Stomach (tissue), 9 donors: ENCODE data around the gene PPP1R1B. TPM values are rescaled to one million over a fixed set of nuclear protein-coding genes. Genes with fewer than 3 reads are reported as not detected.
A peak's percentile ranks its signal among the peaks of the same experiment; 100 is the strongest.

Experiments used
- DNase-seq, 2 donors: peaks; one replicate each; pipeline versions ENCODE4 v3.0.0 to v3.0.0-alpha.2; 2013 to 2019
- H3K27ac ChIP-seq, 5 donors: fragments of 200-600 bp in 4 of 5; sonication (generic) in 4 of 5; one replicate each; pipeline ENCODE4 v1.5.1; 2013 to 2019; ENCODE audit warnings: mild to moderate bottlenecking in 1 of 5, moderate library complexity in 1 of 5
- H3K27me3 ChIP-seq, 3 donors: fragments of 200-600 bp; sonication (generic); one replicate each; pipeline ENCODE4 v1.5.1; 2017 to 2019; ENCODE audit warnings: mixed run types in 1 of 3
- H3K36me3 ChIP-seq, 4 donors: fragments of 200-600 bp; sonication (generic); 1 replicate in 3 of 4; 2 replicates in 1 of 4; pipeline ENCODE4 v1.5.1; 2016 to 2019
- H3K4me1 ChIP-seq, 4 donors: fragments of 200-600 bp; sonication (generic); one replicate each; pipeline ENCODE4 v1.5.1; 2016 to 2019
- H3K4me3 ChIP-seq, 4 donors: fragments of 200-600 bp; sonication (generic) in 3 of 4; one replicate each; pipeline ENCODE4 v1.5.1; 2016 to 2019; ENCODE audit warnings: mild to moderate bottlenecking in 1 of 4
- H3K9me3 ChIP-seq, 4 donors: fragments of 200-600 bp; sonication (generic); one replicate each; pipeline ENCODE4 v1.5.1; 2016 to 2019
- EP300 ChIP-seq: sonication (generic); formaldehyde crosslinking; IDR thresholded peaks from one replicate; pipeline ENCODE4 v1.6.1; 2017; ENCODE audit warnings: antibody characterized with exemption
- POLR2A ChIP-seq, 4 donors: fragments of 450-650 bp; IDR thresholded peaks; one replicate each; pipeline ENCODE4 v1.6.1; 2016; ENCODE audit warnings: antibody characterized with exemption in 4 of 4, control low read depth in 2 of 4, mild to moderate bottlenecking in 1 of 4, moderate library complexity in 1 of 4
- POLR2AphosphoS5 ChIP-seq, 3 donors: sonication (generic); formaldehyde crosslinking; IDR thresholded peaks; one replicate each; pipeline ENCODE4 v1.6.1; 2016; ENCODE audit warnings: antibody characterized with exemption in 3 of 3
- WGBS, 5 donors: extraction: QIAGEN DNeasy Blood & Tissue Kit in 3 of 5; methylation state at CpG; one replicate each; pipeline versions ENCODE4 v1.1.5 to v1.1.7; 2013 to 2018; 5-methylcytosine and 5-hydroxymethylcytosine counted together
- intact Hi-C: fragments of 100-400 bp; cut with DNase I; formaldehyde crosslinking; loops from one replicate; pipeline ENCODE4 v1.15.1; 2023; ENCODE audit warnings: low total_unique reads
- polyA plus RNA-seq, 3 donors: library from polyadenylated mRNA; stranded (reverse); fragments of 200-250 nt; gene quantifications; one replicate each; pipeline ENCODE4 v1.2.3, GENCODE V29; 2013
- total RNA-seq, 5 donors: library from RNA; depleted of rRNA; stranded (reverse); fragments of >200 nt; gene quantifications; one replicate each; pipeline versions ENCODE4 v1.1.0 to v1.2.3, GENCODE V29; 2014 to 2016
- TF ChIP-seq, protein P1 (sequence below), 7 experiments: fragments of 450-650 bp in 4 of 7; fragments of 200-600 bp in 3 of 7; sonication (generic) in 3 of 7; IDR thresholded peaks; one replicate each; pipeline ENCODE4 v1.5.1; 2016 to 2019; ENCODE audit warnings: antibody characterized with exemption in 7 of 7, control low read depth in 2 of 7, mild to moderate bottlenecking in 1 of 7
- donor health status: healthy with polysubstance abuse.
- donor health status: Bipolar disorder and iron deficiency.
- donor health status: healthy.

The PPP1R1B gene
- total and polyA plus RNA-seq, 8 donors, result 0.58 to 279 (median 10.3) TPM

DNA sequence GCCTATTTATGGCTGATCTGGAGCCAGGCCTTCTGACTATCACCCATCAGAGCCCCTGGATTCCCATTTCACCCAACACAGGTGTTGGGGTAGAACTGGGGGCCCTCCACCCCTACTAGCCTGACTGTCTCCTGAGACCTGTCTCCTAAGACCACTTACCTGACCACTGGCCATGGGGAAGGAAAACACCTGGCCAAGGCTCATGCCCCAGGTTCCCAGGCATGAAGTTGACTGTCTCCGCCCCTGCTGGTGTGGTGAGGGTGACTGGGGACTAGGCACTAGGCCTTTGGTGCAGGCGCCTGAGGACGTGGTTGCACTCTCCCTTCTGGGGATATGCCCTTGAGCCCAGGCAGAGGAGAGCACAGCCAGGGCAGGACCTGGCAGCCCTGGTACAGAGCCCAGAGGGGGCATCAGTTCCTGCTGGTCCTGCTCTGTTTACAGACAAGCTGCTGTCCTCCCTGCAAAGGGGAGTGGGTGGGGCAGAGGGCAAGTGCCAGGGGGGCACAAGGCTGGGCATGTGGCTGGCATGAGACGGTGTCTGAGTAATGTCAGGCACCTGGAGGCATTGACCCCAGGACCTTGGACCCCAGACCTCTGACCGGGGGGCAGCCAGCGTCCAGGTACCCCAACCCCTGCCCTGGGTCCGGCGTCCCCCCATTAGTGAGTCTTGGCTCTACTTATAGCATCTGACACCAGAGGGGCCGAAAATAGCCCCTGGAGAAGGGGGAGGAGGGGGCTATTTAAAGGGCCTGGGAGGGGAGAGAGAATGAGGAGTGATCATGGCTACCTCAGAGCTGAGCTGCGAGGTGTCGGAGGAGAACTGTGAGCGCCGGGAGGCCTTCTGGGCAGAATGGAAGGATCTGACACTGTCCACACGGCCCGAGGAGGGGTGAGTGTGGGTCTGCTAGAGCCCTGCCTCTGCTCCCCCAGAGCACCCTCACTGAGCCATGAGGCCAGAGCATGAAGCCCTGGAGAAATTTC, 38.1 kb downstream of the PPP1R1B start, which contains the start of gene TCAP:
TCAP (plus strand) TSS at position 769 of the 981 bp plus-strand sequence; CDS start at position 780, 11 bp downstream.
- H3K9me3 ChIP-seq, result no peaks in the 10 kb centered on the region
- peaks cover 0 to 53% (median 36%) of the 10 kb centered on the region in 3 donors for H3K27me3 ChIP-seq
- WGBS, 5 donors, result 52 to 63% (median 58%) methylated on average over 12 to 15 of the region's 15 CpGs
- intact Hi-C loops, result no loop called here
- no peak within 1 kb of the TSS for H3K4me3 ChIP-seq
- DNase-seq, result no peak
- peaks cover 65 to 89% (median 86%) of the 10 kb centered on the region in 4 donors for H3K4me1 ChIP-seq
- TF ChIP-seq, protein P1, sequence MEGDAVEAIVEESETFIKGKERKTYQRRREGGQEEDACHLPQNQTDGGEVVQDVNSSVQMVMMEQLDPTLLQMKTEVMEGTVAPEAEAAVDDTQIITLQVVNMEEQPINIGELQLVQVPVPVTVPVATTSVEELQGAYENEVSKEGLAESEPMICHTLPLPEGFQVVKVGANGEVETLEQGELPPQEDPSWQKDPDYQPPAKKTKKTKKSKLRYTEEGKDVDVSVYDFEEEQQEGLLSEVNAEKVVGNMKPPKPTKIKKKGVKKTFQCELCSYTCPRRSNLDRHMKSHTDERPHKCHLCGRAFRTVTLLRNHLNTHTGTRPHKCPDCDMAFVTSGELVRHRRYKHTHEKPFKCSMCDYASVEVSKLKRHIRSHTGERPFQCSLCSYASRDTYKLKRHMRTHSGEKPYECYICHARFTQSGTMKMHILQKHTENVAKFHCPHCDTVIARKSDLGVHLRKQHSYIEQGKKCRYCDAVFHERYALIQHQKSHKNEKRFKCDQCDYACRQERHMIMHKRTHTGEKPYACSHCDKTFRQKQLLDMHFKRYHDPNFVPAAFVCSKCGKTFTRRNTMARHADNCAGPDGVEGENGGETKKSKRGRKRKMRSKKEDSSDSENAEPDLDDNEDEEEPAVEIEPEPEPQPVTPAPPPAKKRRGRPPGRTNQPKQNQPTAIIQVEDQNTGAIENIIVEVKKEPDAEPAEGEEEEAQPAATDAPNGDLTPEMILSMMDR (IDR thresholded peaks at IDR 0.05), result no peak
- TF ChIP-seq POLR2A (IDR thresholded peaks at IDR 0.05) (no peak), POLR2AphosphoS5 (IDR thresholded peaks at IDR 0.05) (no peak), EP300 (no peak)
- H3K27ac ChIP-seq, result peak within 1 kb of the TSS in 4 of 5 donors; percentile 1 to 82 (median 80)
- H3K36me3 ChIP-seq, result peaks cover 17 to 32% (median 30%) of the 10 kb centered on the region in 4 donors

- Histone ChIP-seq H3K4me3 (no peak overlapping the region), H3K27me3 (peaks cover 0 to 61% (median 43%) of the 10 kb centered on the region in 3 donors), H3K4me1 (peaks cover 63 to 82% (median 77%) of the 10 kb centered on the region in 4 donors), H3K9me3 (no peaks in the 10 kb centered on the region), H3K27ac (peak overlapping the region in 1 of 5 donors; percentile 82), H3K36me3 (peaks cover 9 to 24% (median 21%) of the 10 kb centered on the region in 4 donors)
- peak in 1 of 2 donors; percentile 52 for DNase-seq
- intact Hi-C loops, result no loop called here
- WGBS, 5 donors, result 56 to 76% (median 73%) methylated on average over 9 to 17 of the region's 17 CpGs
- TF ChIP-seq, protein P1 (IDR thresholded peaks at IDR 0.05), result peak in 1 of 7 experiments; percentile 14
- TF ChIP-seq POLR2AphosphoS5 (IDR thresholded peaks at IDR 0.05), result no peak
These were observed 39.0 kb downstream of the PPP1R1B start for GRCh38 chr17:39665642-39666224.

- H3K4me3 ChIP-seq, result no peak overlapping the region
- H3K36me3 ChIP-seq, result peaks cover 5 to 19% (median 17%) of the 10 kb centered on the region in 4 donors
- intact Hi-C loops, result no loop called here
- TF ChIP-seq EP300 (no peak), POLR2A (IDR thresholded peaks at IDR 0.05) (no peak), POLR2AphosphoS5 (IDR thresholded peaks at IDR 0.05) (no peak)
- TF ChIP-seq, protein P1 (IDR thresholded peaks at IDR 0.05), result no peak
- H3K27ac ChIP-seq, result peak overlapping the region in 2 of 5 donors; percentile 45 to 82
- H3K27me3 ChIP-seq, result peaks cover 0 to 66% (median 45%) of the 10 kb centered on the region in 3 donors
- no peak for DNase-seq
- WGBS, 5 donors, result 42 to 51% (median 44%) methylated on average over 2 of the region's 2 CpGs
- peaks cover 58 to 81% (median 73%) of the 10 kb centered on the region in 4 donors for H3K4me1 ChIP-seq
- no peaks in the 10 kb centered on the region for H3K9me3 ChIP-seq
These were observed 39.5 kb downstream of the PPP1R1B start for GRCh38 chr17:39666231-39666600.

DNA sequence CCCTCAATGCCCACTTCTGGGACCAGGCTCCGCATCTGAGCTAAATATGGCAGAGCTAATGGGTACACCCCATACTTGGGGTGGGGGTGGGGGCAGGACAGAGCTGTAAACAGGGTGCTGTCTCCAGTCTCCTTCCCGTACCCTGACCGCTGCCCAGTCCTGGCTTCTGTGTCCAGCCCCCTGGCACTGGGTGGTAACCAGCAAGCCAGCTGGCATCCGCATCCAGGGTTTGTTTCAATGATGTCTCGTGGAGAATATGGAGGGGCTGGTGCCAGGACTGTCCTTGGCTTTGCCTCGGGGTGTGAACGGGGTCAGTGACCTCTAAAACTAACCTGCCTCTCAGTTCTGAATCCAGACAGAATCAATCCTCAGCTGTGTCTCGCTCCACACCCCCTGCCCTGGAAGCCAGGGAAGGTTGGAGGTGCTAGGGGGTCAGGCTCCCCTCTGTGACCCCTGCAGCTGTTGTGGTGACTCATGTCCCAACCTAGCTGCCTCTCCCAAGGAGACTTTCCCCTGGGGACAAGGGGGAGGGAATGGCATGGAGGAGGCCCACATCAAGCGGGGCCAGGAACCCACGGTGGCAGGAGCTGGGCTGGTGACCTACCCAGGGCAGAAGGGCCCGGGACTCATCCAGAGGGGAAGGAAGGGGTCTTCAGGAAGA, 40.0 kb downstream of the PPP1R1B start:
- 58 to 75% (median 63%) methylated on average over 4 to 11 of the region's 11 CpGs for WGBS, 5 donors
- Histone ChIP-seq H3K4me1 (peaks cover 55 to 81% (median 72%) of the 10 kb centered on the region in 4 donors), H3K9me3 (no peaks in the 10 kb centered on the region), H3K27me3 (peaks cover 0 to 71% (median 45%) of the 10 kb centered on the region in 3 donors), H3K4me3 (peak overlapping the region in 1 of 4 donors; percentile 42), H3K36me3 (peaks cover 0 to 14% (median 11%) of the 10 kb centered on the region in 4 donors), H3K27ac (peak overlapping the region in 4 of 5 donors; percentile 10 to 82 (median 50))
- peak in 1 of 2 donors; percentile 56 for DNase-seq
- intact Hi-C loops, result no loop called here
- no peak for TF ChIP-seq POLR2A (IDR thresholded peaks at IDR 0.05)
- no peak for TF ChIP-seq EP300
- TF ChIP-seq POLR2AphosphoS5 (IDR thresholded peaks at IDR 0.05), result no peak
- TF ChIP-seq, protein P1 (IDR thresholded peaks at IDR 0.05), result no peak
